HG03521 (cell line): ENCODE results near the gene CFAP97D2.
"Not testable (repeated sequence)": the region's sequence is repeated elsewhere in the genome, so short reads cannot be mapped to it uniquely, and the experiment has no call there.

ENCODE experiments used
- ATAC-seq: cut with Tn5 transposase; IDR thresholded peaks from one replicate; pipeline ENCODE4 v1.9.1; 2021; ENCODE audit warnings: mild to moderate bottlenecking, moderate library complexity; ENCODE audit not compliant: unreplicated experiment

The CFAP97D2 gene

GRCh38 chr13:114179087-114179658 lies at the start of gene CFAP97D2:
Gene CFAP97D2, plus strand, starts transcription at chr13:114179257. Its CDS starts 74 bp downstream, at chr13:114179331.
- no peak for ATAC-seq

GRCh38 chr13:114129649-114130062 lies 49.4 kb upstream of the CFAP97D2 start:
- ATAC-seq: no peak

GRCh38 chr13:114130131-114130836 lies 48.8 kb upstream of the CFAP97D2 start:
- ATAC-seq: no peak

- ATAC-seq: no peak
Observed at GRCh38 chr13:114130837-114131582, 48.0 kb upstream of the CFAP97D2 start.

GRCh38 chr13:114131583-114132418 lies 47.3 kb upstream of the CFAP97D2 start:
- peak; percentile 8 for ATAC-seq

- peak; percentile 65 for ATAC-seq
Observed at GRCh38 chr13:114132419-114133121, 46.5 kb upstream of the CFAP97D2 start, which contains the start of gene RASA3. Gene RASA3, minus strand, starts transcription at chr13:114132623. Its CDS starts 134 bp downstream, at chr13:114132489.

- not testable (repeated sequence) for ATAC-seq
Observed at GRCh38 chr13:114133126-114133525, 45.9 kb upstream of the CFAP97D2 start.

GRCh38 chr13:114133552-114133951 lies 45.5 kb upstream of the CFAP97D2 start:
- ATAC-seq: not testable (repeated sequence)

- ATAC-seq: no peak
Observed at GRCh38 chr13:114134111-114134943, 44.7 kb upstream of the CFAP97D2 start.

- no peak for ATAC-seq
Observed at GRCh38 chr13:114134944-114135610, 44.0 kb upstream of the CFAP97D2 start.

- ATAC-seq: no peak
Observed at GRCh38 chr13:114135731-114136171, 43.3 kb upstream of the CFAP97D2 start.

GRCh38 chr13:114136576-114136975 lies 42.5 kb upstream of the CFAP97D2 start:
- ATAC-seq: no peak

- no peak for ATAC-seq
Observed at GRCh38 chr13:114140131-114140905, 38.7 kb upstream of the CFAP97D2 start.

- no peak for ATAC-seq
Observed at GRCh38 chr13:114140906-114141250, 38.2 kb upstream of the CFAP97D2 start.

GRCh38 chr13:114141261-114141996 lies 37.6 kb upstream of the CFAP97D2 start:
- no peak for ATAC-seq

GRCh38 chr13:114142137-114142550 lies 36.9 kb upstream of the CFAP97D2 start:
- no peak for ATAC-seq
